Measurements from ENCODE around the gene ELOF1.

GRCh38 chr19:11597202-11598102 lies 38.4 kb upstream of the ELOF1 start, which contains the start of gene ZNF627:
- peak; percentile 8 for TF ChIP-seq CTCF (IDR thresholded peaks at IDR 0.05; ENCODE audit: low read depth, low read length, poor library complexity, severe bottlenecking)
- TF ChIP-seq EZH2phosphoT487 (IDR thresholded peaks at IDR 0.05; ENCODE audit: borderline replicate concordance, low read length) = no peak
